Gastroesophageal sphincter (tissue), 4 donors: Measurements from ENCODE around the gene ZNF185. TPM values are rescaled to one million over a fixed set of nuclear protein-coding genes. Genes with fewer than 3 reads are reported as not detected.

Experiments used
- ATAC-seq: fragments of 150-250 bp; one replicate; pipeline ENCODE4 v1.9.1; 2016; ENCODE audit warnings: mild to moderate bottlenecking, moderate library complexity
- H3K27ac ChIP-seq, 4 donors: fragments of 200-600 bp; sonication (generic) in 3 of 4; 1 replicate in 3 of 4; 2 replicates in 1 of 4; pipeline ENCODE4 v1.5.1; 2016 to 2019
- H3K27me3 ChIP-seq: fragments of 200-600 bp; sonication (generic); one replicate; pipeline ENCODE4 v1.5.1; 2019
- H3K36me3 ChIP-seq, 2 donors: fragments of 200-600 bp; sonication (generic); one replicate each; pipeline ENCODE4 v1.5.1; 2019; ENCODE audit warnings: control low read depth in 1 of 2
- H3K4me1 ChIP-seq, 3 donors: fragments of 200-600 bp; sonication (generic); 1 replicate in 2 of 3; 2 replicates in 1 of 3; pipeline ENCODE4 v1.5.1; 2016 to 2019; ENCODE audit warnings: control low read depth in 2 of 3
- H3K4me3 ChIP-seq, 2 donors: fragments of 200-600 bp; sonication (generic); one replicate each; pipeline ENCODE4 v1.5.1; 2019; ENCODE audit warnings: mild to moderate bottlenecking in 1 of 2, moderate library complexity in 1 of 2
- H3K9me3 ChIP-seq, 3 donors: fragments of 200-600 bp; sonication (generic); one replicate each; pipeline ENCODE4 v1.5.1; 2017 to 2019; ENCODE audit warnings: control low read depth in 2 of 3
- CTCF ChIP-seq, 4 experiments: fragments of 200-600 bp in 2 of 4; fragments of 450-650 bp in 2 of 4; sonication (generic) in 1 of 4; IDR thresholded peaks; one replicate each; pipeline ENCODE4 v1.5.1; 2017 to 2019; ENCODE audit warnings: antibody characterized with exemption in 4 of 4, mild to moderate bottlenecking in 2 of 4, moderate library complexity in 2 of 4
- EP300 ChIP-seq: sonication (generic); formaldehyde crosslinking; IDR thresholded peaks from one replicate; pipeline ENCODE4 v1.6.1; 2017; ENCODE audit warnings: antibody characterized with exemption, mild to moderate bottlenecking
- POLR2A ChIP-seq, 2 donors: fragments of 450-650 bp; IDR thresholded peaks; one replicate each; pipeline ENCODE4 v1.6.1; 2017; ENCODE audit warnings: antibody characterized with exemption in 2 of 2, mild to moderate bottlenecking in 2 of 2, moderate library complexity in 1 of 2
- POLR2AphosphoS5 ChIP-seq: sonication (generic); formaldehyde crosslinking; IDR thresholded peaks from one replicate; pipeline ENCODE4 v1.6.1; 2017; ENCODE audit warnings: antibody characterized with exemption
- WGBS, 2 donors: methylation state at CpG; one replicate each; pipeline ENCODE4 v1.1.5; 2018; ENCODE audit warnings: low coverage in 1 of 2; 5-methylcytosine and 5-hydroxymethylcytosine counted together
- total RNA-seq, 4 donors: library from RNA; depleted of rRNA; stranded (reverse); fragments of >200 nt; gene quantifications; one replicate each; pipeline ENCODE4 v1.1.0, GENCODE V29; 2016

The ZNF185 gene
- 10 to 100 TPM in 1 of 4 donors, 1 to 10 TPM in 3; 2.7 to 13.7 (median 3.6) TPM for total RNA-seq

- no CpG with 5 or more reads among the region's 64 CpGs for WGBS, 2 donors
- no peak within 1 kb of the TSS for H3K27ac ChIP-seq
- TF ChIP-seq POLR2AphosphoS5 (no peak), POLR2A (IDR thresholded peaks at IDR 0.05) (no peak), EP300 (no peak), CTCF (IDR thresholded peaks at IDR 0.05) (no peak)
Measured at GRCh38 chrX:152897222-152898131, at the start of gene ZNF185. Gene ZNF185, plus strand, starts transcription at chrX:152898067. Its CDS starts 16,423 bp downstream, at chrX:152914490.

GRCh38 chrX:152850465-152850864 lies 47.4 kb upstream of the ZNF185 start:
- Histone ChIP-seq H3K9me3 (no peaks in the 10 kb centered on the region), H3K4me3 (no peak overlapping the region), H3K27me3 (no peaks in the 10 kb centered on the region), H3K4me1 (no peaks in the 10 kb centered on the region), H3K36me3 (peaks cover 0 to 59% of the 10 kb centered on the region in 2 donors), H3K27ac (no peak overlapping the region)
- no peak for ATAC-seq
- 73% methylated on average over 2 of the region's 2 CpGs; no CpG with 5 or more reads in 1 of the 2 donors for WGBS, 2 donors
- TF ChIP-seq POLR2A (IDR thresholded peaks at IDR 0.05) (no peak), EP300 (no peak), POLR2AphosphoS5 (no peak), CTCF (IDR thresholded peaks at IDR 0.05) (no peak)

More at GRCh38 chrX:152897222-152898131, at the start of gene ZNF185:
- H3K4me1 ChIP-seq: no peaks in the 10 kb centered on the region
- ATAC-seq: no peak
- H3K27me3 ChIP-seq: peaks cover 18% of the 10 kb centered on the region
- peak within 1 kb of the TSS in 1 of 2 donors; percentile 46 for H3K4me3 ChIP-seq
- H3K36me3 ChIP-seq: no peaks in the 10 kb centered on the region
- H3K9me3 ChIP-seq: no peaks in the 10 kb centered on the region

GRCh38 chrX:152853986-152854385 lies 43.9 kb upstream of the ZNF185 start:
- peaks cover 0 to 45% of the 10 kb centered on the region in 2 donors for H3K36me3 ChIP-seq
- H3K9me3 ChIP-seq: no peaks in the 10 kb centered on the region
- TF ChIP-seq EP300 (no peak), POLR2A (IDR thresholded peaks at IDR 0.05) (no peak), POLR2AphosphoS5 (no peak), CTCF (IDR thresholded peaks at IDR 0.05) (no peak)
- H3K27ac ChIP-seq: no peak overlapping the region
- no peaks in the 10 kb centered on the region for H3K4me1 ChIP-seq
- H3K4me3 ChIP-seq: no peak overlapping the region
- 94 to 100% methylated on average over 1 to 3 of the region's 7 CpGs for WGBS, 2 donors
- ATAC-seq: no peak
- no peaks in the 10 kb centered on the region for H3K27me3 ChIP-seq

- Histone ChIP-seq H3K27me3 (no peaks in the 10 kb centered on the region), H3K9me3 (no peaks in the 10 kb centered on the region), H3K27ac (no peak overlapping the region), H3K4me3 (no peak overlapping the region), H3K4me1 (no peaks in the 10 kb centered on the region), H3K36me3 (peaks cover 0 to 71% of the 10 kb centered on the region in 2 donors)
- WGBS, 2 donors: 60 to 75% methylated on average over 1 to 3 of the region's 3 CpGs
- ATAC-seq: no peak
- TF ChIP-seq CTCF (IDR thresholded peaks at IDR 0.05) (no peak), POLR2AphosphoS5 (no peak), EP300 (no peak), POLR2A (IDR thresholded peaks at IDR 0.05) (no peak)
Measured at GRCh38 chrX:152861116-152861515, 36.8 kb upstream of the ZNF185 start.

GRCh38 chrX:152861826-152862225 lies 36.0 kb upstream of the ZNF185 start:
- WGBS, 2 donors: 43 to 73% methylated on average over 4 of the region's 6 CpGs
- Histone ChIP-seq H3K9me3 (no peaks in the 10 kb centered on the region), H3K27me3 (no peaks in the 10 kb centered on the region), H3K27ac (no peak overlapping the region), H3K36me3 (peaks cover 0 to 78% of the 10 kb centered on the region in 2 donors), H3K4me3 (no peak overlapping the region), H3K4me1 (no peaks in the 10 kb centered on the region)
- TF ChIP-seq CTCF (IDR thresholded peaks at IDR 0.05): no peak
- TF ChIP-seq POLR2AphosphoS5: no peak
- TF ChIP-seq EP300: no peak
- no peak for TF ChIP-seq POLR2A (IDR thresholded peaks at IDR 0.05)
- ATAC-seq: no peak
